Lung microvascular endothelial cell (primary cell): Measurements from ENCODE around the gene ALOX12B. TPM values are rescaled to one million over a fixed set of nuclear protein-coding genes. Genes with fewer than 3 reads are reported as not detected.
A peak's percentile ranks its signal among the peaks of the same experiment; 100 is the strongest.
"Not testable (repeated sequence)": the region's sequence is repeated elsewhere in the genome, so short reads cannot be mapped to it uniquely, and the experiment has no call there.

Experiments used
- DNase-seq, 2 donors: peaks; one replicate each; pipeline versions ENCODE4 v3.0.0 to v3.0.0-alpha.2; 2010; ENCODE audit warnings: low read depth in 2 of 2
- total RNA-seq: library from RNA; depleted of rRNA; stranded (reverse); fragments of >200 nt; gene quantifications from 2 replicates; pipeline ENCODE4 v1.2.1, GENCODE V29; 2014

Gene ALOX12B
- total RNA-seq, 1 donor from 2014 or later, result not detected

DNA sequence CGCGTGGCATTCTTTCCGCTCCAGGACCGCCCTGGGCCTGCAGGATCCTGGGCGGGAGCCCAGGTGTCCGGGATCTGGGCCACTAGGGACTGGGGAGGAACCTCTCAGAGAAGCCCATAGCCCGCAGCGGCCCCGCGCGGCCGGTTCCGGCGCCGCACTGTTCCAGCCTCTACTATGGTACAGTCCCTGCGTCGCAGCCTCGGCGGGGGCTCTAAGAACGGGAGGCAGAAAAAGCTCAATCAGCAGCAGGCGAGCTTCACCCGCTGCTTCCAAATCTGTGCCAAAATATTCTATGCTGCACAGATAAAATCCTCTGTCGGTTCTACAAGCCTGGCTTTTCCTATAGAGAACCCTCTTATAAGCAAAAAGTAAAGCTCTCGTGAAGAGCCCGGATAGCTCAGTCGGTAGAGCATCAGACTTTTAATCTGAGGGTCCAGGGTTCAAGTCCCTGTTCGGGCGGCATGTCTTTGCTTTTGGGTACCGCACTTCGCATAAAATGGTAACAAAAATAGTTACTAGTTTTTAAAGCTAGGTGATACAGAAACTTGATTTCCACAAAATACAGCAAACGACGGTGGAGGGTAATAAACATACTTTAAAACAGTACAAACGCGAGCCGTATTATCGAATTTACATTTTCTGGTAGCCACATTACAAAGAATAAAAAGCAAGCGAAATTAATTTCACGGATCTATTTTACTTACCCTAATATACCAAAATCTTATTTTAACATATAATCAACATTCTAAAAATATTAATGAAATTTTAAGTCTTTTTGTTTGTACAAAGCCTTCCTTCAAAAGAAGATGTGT is 31.5 kb upstream of the ALOX12B start:
- peak; percentile 78 to 85 for DNase-seq

DNA sequence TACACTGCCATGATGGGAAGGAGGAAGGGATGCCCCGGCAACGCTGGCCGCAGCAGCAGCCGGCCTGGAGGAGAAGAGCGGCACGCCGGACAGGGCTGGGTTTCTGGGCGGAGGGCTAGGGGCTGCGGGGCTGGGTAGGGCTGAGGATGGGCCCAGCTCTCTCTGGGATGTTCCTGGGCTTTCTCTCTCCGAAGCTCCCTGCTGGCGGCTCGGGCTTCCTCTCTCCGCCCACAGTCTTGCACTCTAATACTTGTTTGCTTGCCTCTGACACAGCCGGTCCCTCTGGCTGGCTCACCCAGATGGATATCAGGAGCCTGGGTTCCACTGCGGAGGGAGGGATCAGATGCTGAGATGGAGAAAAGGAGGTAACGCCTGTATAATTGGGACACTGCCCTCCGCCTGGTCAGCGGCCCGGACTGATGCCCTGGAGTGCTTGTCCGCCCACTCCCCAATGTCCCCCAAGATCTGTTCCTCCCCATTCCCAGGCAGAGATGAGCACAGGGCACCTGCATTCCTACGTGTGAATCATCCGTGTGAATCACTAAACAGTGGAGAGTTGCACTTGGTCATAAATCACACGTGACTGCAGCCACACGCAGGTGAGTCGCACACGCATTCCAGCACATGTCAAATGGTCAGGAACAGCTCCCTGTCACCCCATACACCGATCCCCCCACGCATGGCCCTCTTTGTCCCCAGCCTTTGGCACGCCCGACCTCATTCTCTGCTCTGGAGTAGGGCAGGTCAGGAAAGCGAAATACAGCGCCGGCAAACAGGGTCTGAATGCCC is 30.7 kb upstream of the ALOX12B start, which contains the start of gene ALOXE3:
ALOXE3 (minus strand) TSS at position 535 of the 789 bp plus-strand sequence; CDS start at position 11, 524 bp downstream.
- peak; percentile 36 to 56 for DNase-seq

DNA sequence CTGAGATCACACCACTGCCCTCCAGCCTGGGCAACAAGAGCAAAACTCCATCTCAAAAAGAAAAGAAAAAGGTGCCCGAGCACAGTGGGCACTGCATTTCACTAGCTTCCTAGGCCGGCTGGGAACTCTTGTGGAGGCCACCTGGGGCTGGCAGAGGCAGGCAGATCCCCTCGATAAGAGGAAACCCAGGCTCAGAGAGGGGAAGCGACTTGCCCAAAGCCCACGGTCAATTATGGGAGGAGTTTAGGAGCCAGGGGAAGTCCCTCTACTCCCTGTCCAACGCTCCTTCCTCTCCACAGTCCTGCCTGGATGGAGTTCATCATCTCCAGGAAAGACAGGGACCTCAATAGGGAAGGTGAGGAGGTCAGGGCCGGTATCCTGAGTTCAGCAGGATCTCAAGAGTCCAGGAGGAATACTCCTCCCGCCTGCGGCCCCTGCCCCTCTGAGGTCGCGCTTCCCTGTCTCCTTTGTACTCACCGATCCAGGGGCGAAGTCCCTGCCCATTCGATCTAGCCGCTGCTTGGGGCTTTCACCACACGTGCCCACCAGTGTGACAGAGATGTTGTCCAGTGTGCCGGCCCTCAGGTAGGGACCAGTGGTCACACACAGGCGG is 30.0 kb upstream of the ALOX12B start:
- no peak for DNase-seq

- DNase-seq, result no peak
These were observed 29.3 kb upstream of the ALOX12B start for GRCh38 chr17:8116776-8117175.

- DNase-seq, result no peak
These were observed 23.4 kb upstream of the ALOX12B start for GRCh38 chr17:8110907-8111306.

DNA sequence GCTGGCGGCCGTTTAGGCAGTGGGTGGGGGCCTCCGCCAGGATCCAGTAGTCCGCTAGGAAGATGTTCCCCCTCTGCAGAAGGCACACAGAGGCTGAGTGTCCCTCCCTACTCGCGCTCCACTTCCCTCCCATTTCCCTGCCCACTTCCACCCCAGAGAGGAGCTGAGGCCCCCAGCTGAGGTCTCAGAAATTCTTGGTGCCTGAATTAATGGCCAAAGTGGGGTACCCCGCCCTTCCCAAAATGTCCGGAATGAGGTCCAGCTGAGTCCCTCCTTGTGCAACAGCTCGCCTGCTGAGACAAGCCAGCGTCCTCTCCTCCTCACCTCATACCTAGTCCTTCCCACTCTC is 22.9 kb upstream of the ALOX12B start:
- DNase-seq, result no peak

DNA sequence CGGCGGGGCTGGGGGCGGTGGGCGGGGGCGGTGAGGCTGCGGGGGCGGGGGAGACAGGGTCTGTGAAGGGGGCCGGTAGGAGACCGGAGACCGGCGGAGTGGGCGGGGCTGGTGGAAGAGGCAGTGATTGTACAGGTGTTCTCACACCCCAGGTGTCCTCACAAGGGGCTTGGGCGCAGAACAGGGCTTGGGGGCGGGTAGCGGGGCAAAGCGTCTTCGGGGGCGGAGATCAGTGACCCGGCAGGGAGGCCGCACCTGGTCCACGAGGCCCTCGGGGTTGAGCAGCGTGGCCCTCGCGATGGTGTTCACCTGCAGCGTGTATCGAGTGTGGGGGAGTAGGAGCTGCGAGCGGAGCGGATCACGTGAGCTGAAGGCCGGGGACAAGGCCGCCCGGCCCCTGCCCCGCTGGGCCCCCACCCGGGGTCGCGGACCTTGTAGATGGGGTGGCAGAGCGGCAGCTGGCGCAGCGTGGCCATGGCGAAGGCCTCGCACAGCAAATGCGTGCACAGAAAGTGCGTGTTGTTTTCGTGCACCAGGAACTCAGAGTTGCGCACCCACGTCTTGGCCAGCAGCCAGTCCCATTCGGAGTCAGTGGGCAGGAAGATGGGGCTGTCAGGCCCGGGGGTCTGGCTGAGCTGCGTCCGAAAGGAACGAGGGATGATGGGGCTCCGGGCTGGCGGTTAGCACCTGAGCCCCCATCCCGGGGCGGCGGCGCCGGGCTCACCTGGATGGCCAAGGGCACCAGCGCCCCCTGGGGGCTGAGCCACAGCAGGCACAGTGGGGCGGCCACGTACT is 22.3 kb upstream of the ALOX12B start:
- DNase-seq, result peak; percentile 35 to 67

DNA sequence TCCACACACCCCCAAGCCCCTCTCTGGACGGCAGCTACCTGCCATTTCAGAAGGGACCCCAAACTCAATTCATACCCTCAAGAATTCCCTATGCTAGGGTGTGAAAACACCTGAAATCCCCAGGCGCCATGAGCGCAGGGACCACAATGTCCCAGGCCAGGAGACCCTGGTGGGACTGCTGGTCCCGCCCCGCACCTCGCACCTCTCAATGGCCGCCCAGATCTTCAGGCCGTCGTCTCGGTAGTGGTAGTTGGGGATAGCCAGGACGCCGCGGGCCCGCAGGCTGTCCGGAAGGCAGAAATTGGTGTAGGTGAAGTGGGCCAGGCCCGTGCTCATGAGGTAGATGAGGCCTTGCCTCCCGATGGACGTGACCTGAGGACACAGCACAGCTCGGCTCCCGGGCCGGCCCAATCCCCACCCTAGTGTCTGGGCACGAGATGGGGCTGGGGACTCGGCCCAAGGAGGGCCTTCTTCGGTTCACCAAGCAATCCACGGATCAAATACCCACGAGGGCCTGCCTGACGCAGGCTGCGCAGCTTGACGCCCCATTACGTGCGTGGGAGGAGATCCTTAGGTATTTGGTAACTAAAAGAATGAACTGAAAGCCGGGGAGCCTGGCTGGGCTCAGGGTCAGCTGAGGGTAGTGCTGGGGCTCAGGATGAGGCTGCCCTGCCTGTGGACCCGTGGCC is 21.6 kb upstream of the ALOX12B start:
- DNase-seq, result no peak

GRCh38 chr17:8106980-8107379 is 19.5 kb upstream of the ALOX12B start:
- not testable (repeated sequence) for DNase-seq

DNA sequence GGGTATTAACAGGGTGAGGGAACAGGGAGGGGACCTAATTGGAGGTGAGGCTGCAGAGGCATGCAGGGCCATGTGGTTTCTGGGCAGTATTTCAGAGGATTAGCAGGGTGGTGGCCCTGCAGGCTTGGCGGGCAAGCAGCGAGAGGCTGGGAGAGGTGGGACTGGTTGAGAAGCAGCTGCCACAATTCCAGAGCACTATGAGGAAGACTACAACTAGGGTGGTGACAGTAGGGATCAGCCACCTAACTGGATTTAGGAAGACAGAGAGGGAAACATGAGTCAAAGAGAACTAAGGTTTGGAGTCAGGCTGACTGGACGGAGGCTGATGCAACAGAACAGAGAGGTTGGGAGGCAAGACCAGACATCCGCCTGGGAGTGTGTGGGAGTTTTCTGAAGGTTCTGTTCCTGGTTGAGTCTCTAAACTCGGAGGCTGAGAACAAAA is 18.5 kb upstream of the ALOX12B start:
- DNase-seq, result no peak

- DNase-seq, result no peak
These were observed 17.4 kb upstream of the ALOX12B start for GRCh38 chr17:8104911-8105310.

GRCh38 chr17:8103549-8103948 is 16.0 kb upstream of the ALOX12B start:
- peak in 1 of 2 donors; percentile 35 for DNase-seq

DNA sequence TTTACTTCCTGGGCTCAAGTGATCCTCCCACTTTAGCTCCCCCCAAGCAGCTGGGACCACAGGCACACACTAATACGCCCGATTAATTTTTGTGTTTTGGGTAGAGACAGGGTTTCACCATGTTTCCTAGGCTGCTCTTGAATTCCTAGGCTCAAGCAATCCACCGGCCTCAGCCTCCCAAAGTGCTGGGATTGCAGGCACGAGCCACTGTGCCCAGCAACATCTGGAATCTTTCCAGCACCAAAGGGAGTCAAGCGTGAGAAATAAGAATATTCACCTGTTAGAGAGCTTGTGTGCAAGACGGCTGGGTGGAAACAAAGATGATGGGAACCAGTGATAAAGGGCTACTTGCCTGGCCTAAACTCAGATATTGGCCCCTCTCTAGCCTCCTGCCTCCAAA is 14.2 kb upstream of the ALOX12B start:
- DNase-seq, result no peak

DNA sequence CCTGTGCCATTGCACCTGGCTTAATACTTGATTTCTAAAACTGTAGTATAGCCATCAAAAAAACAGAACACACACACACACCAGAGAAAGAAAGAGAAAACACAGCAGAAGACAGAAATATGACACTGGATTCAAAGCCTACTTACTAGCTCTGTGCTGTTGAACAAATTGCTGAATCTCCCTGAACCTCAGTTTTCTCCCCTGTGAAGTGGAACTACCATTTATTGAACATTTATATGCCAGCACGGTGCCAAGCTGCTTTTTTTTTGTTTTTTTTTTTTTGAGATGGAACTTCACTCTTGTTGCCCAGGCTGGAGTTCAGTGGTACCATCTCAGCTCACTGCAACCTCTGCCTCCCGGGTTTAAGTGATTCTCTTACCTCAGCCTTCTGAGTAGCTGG is 13.2 kb upstream of the ALOX12B start:
- no peak for DNase-seq

GRCh38 chr17:8100111-8100510 is 12.6 kb upstream of the ALOX12B start:
- DNase-seq, result no peak

- no peak for DNase-seq
These were observed 9.0 kb upstream of the ALOX12B start for GRCh38 chr17:8096541-8096940.

DNA sequence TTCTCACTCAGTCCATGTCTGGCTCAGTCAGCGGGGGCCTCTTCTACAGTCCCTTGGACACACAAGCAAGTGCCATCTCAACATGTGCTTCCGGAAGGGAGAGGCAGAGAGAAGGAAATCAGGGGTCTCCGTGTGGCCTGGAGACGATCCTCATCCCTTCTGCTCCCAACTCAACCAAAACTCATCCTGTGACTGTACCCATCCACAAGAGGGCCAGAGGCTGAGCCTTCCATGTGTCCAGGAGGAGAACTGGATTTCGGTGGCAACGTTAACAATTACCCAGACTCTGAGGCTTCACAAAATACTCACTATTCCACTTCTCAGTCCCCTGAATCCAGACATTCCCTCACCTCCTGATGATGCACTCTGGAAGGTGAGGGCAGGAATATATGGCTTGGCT is 7.8 kb upstream of the ALOX12B start:
- DNase-seq, result no peak

- no peak for DNase-seq
These were observed 3.6 kb upstream of the ALOX12B start for GRCh38 chr17:8091033-8091687.

DNA sequence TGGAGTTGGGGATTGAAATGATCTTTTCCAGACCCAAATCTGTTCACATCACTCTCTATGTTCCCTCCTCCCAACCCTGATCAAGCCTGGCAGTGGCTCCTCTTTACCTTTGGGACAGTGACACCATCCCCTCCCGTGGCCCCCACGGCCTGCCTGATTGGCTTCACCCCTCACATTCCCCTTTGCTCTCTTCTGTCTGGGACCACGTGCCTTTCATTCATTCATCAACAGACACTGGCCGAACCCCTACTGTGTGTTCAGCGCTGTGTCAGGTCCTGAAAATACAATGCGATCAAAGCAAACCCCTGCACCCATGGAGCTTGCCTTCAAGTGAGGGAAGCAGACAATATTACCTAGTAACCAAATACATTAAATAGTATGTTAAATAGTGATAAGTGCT is 2.2 kb upstream of the ALOX12B start:
- no peak for DNase-seq

DNA sequence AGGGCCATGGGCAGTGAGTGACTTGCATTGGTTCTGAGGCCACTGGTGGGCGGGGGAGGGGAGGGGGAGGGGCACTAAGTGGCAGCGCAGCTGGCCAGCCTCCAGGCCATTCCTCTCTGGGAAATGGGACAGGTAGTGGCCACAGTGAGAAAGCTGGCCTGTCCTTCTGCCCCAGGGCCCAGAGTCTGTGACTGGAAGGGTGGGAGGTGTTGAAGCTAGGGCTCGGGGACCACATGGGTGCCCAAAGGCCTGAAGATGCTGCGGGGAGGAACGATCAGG is 375 bp upstream of the ALOX12B start:
- no peak for DNase-seq

DNA sequence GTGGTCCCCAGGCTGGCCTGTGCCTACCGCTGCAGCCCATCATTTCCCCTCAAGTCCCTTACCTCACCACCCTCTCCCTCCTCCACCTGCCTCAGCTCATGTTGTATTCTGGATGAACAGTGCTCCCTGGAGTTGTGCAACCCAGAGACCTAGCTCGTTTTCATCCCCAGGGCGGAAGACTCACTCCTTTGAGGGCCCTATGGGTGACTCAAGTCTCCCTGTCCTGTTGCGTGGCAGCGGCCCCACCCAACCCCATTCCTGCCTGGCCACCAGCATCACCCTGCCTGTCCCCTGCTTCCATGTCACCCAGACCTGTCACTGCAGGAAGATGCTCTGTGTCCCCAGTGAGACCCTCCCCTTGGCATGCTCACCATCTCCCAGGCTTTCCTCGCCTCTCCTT is 3.3 kb downstream of the ALOX12B start:
- no peak for DNase-seq
